Fibroblast of mammary gland (primary cell): ENCODE data around the gene RIPK4.

ENCODE experiments used
- DNase-seq: peaks from one replicate; pipeline ENCODE4 v3.0.0-alpha.2; 2010; ENCODE audit warnings: low read depth
- H3K4me3 ChIP-seq: 2 replicates; pipeline ENCODE4 v1.5.1; 2011; ENCODE audit warnings: low read depth, mild to moderate bottlenecking, low read length, moderate library complexity; ENCODE audit not compliant: control insufficient read depth
- CTCF ChIP-seq: conservative IDR thresholded peaks from 2 replicates; pipeline ENCODE4 v1.5.1; 2011; ENCODE audit warnings: low read depth, low read length, inconsistent platforms; ENCODE audit not compliant: control insufficient read depth, insufficient read depth

Gene RIPK4

DNA sequence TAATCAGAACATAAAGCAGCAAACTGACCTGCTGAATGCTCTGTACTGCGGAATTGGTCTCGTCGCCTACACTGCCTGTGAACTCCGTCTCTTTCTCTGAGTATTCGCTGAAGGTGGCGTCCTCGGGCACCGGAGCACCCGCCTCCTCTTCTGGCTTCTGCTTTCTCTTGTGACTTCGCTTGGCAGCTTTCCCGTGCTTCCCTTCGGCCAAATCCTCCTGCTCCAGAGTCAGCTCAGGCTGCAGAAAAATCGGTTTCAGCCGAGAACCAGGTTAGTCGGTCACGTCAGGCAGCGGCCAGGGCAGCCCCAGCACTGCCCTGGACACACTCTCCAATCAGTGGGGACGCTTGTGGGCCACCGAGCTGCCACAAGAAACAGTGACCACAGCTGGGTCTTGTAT is 35.8 kb upstream of the RIPK4 start:
- H3K4me3 ChIP-seq, result no peak overlapping the region
- DNase-seq, result peak; percentile 53
- TF ChIP-seq CTCF, result no peak

DNA sequence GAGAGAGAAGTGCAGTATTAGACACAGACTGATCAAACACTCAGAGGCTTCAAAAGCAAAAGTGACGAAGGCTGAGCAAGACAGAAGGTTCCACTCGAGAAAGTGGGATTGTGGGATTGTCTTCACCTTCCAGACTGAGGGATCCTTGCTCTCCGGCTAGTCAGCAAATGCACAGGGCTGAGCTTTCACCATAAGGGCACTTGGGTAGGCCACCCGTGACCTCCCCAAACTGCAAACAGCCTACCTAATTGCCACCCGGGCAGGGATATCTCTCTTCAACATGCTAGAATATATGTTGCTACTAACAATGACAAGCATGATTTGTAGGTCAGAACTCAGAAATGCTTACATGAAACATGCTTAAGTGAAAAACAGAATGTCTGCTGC is 35.3 kb upstream of the RIPK4 start:
- TF ChIP-seq CTCF, result no peak
- DNase-seq, result no peak
- H3K4me3 ChIP-seq, result no peak overlapping the region

DNA sequence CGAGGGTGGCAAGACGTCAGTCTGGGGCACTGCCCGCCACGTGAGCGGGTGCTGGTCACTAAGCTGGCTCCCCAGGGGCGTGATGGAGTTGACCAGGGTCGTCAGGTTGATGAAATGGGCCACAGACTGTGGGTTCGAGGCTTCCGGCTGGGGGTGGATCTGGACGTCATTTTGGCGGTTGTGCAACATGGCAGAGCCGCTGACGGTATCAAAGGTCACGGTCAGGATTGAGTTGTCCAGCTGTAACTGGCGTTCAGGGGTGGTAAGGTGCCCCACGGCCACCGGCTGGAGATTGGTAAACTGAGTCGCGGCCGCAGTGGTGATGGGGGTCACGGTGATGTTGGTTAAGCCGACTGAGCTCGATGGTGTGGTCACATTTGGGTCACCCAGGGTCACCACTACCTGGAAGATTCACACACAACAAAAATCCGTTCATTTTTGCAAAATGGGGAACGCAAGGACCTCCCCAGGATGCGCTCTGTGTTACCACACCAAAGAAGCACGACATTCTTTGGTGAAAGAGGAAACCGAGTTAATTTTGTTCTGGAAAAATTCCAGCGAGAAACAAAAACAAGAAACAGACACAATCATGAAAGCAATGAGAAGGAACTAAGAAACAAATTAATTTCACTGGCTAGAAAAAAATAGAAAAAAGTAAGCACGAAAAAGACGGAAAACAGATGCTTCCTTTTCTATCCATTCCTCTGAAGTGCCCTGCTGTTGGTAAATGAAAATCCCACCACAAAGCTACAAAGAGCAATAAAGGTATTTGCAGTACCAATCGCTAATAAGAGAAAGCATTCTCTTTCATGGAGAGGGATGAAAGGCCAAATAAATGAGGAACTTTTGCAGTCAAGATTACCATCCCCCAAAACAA is 34.7 kb upstream of the RIPK4 start:
- TF ChIP-seq CTCF, result no peak
- H3K4me3 ChIP-seq, result no peak overlapping the region
- no peak for DNase-seq

DNA sequence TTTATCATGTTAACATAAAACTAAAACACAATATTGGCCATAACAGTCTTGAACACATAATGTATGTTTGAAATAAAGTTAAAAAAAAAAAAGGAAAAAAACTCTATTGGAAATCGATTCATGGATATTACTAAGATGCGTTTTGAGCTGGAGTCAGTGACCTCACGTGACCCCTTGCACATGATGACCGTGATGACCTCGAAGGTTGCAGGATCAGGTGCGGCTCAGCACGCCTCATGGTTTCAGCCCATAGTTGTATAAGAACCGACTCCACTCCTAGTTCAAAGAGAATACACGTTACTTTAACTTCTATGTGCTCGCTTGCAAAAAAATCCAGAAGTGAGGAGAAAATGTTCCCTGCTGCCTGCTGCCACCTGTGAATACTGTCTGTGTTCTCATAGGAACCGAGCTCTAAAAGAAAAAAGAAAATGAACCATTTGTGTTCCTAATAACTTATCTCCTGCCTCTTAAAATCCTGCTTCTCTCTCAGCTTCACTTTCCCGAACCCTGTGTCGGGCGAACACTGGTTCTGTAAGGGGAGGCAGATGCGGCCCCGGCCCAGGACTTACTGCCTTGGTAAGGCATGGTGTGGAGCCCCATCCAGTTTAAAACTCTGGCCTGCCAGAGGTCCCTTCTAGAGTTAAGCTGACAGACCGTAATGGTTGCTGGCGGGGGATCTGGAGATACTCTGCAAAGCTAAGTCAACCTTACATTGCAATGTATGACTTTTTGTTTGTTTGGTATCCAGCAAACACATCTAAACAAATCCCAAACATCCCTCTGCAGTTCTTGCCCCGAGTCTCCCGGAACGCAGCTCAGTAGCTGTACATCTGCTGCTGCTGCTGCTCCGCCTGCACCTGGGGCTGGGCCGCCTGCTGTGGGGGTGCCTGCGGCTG is 33.8 kb upstream of the RIPK4 start:
- no peak overlapping the region for H3K4me3 ChIP-seq
- TF ChIP-seq CTCF, result no peak
- no peak for DNase-seq

GRCh38 chr21:41799763-41800162 is 32.9 kb upstream of the RIPK4 start:
- DNase-seq, result no peak
- no peak for TF ChIP-seq CTCF

GRCh38 chr21:41798326-41798725 is 31.5 kb upstream of the RIPK4 start:
- no peak for TF ChIP-seq CTCF
- DNase-seq, result no peak
- no peak overlapping the region for H3K4me3 ChIP-seq

More at GRCh38 chr21:41799763-41800162, 32.9 kb upstream of the RIPK4 start:
- H3K4me3 ChIP-seq, result no peak overlapping the region
